GM13976 (cell line): Measurements from ENCODE around the gene MST1.

Experiments used
- DNase-seq: peaks from one replicate; pipeline ENCODE4 v3.0.0; 2012; ENCODE audit warnings: low spot score
- CTCF ChIP-seq: IDR thresholded peaks from 2 replicates; pipeline ENCODE4 v1.5.1; 2012; ENCODE audit warnings: borderline replicate concordance, mild to moderate bottlenecking; ENCODE audit not compliant: insufficient read depth; ENCODE audit errors: extremely low read depth, missing control alignments, control extremely low read depth
- in situ Hi-C: fragments of 300-500 bp; cut with MboI; formaldehyde crosslinking; loops from one replicate; pipeline ENCODE4 v1.12.0; 2022; ENCODE audit warnings: low sequenced_read_pairs, mixed read lengths, inconsistent platforms; ENCODE audit not compliant: unreplicated experiment

MST1 gene

GRCh38 chr3:49713336-49714105, 24.2 kb upstream of the MST1 start:
- TF ChIP-seq CTCF: no peak
- DNase-seq: no peak
- in situ Hi-C loops: no loop called here

- in situ Hi-C loops: no loop called here
- no peak for DNase-seq
- no peak for TF ChIP-seq CTCF
These were observed 23.5 kb upstream of the MST1 start for GRCh38 chr3:49712631-49713317.

GRCh38 chr3:49712166-49712565, 22.9 kb upstream of the MST1 start:
- no peak for TF ChIP-seq CTCF
- in situ Hi-C loops: no loop called here
- DNase-seq: no peak

DNA sequence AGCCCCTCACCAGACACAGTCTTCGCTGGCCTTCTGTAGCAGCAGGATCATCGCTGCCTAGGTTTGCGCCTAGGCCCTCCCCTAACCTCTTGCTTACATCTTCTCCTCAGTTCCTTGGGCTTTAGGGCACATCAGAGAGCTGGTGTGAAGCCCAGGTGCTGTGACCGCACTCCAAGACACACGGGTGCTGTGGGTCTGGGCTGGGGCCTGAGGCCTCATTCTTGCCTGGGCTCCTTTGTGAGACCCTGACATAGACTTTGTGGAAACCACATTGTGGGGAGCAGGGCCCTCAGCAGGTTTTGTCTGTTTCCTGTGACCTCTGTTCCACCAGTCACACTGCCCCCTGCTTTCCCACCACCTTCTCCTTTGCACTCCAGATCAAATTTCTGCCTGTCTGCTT, 22.2 kb upstream of the MST1 start:
- in situ Hi-C loops: no loop called here
- no peak for DNase-seq
- TF ChIP-seq CTCF: no peak

GRCh38 chr3:49709852-49710251, 20.6 kb upstream of the MST1 start:
- no peak for TF ChIP-seq CTCF
- DNase-seq: no peak
- in situ Hi-C loops: no loop called here

DNA sequence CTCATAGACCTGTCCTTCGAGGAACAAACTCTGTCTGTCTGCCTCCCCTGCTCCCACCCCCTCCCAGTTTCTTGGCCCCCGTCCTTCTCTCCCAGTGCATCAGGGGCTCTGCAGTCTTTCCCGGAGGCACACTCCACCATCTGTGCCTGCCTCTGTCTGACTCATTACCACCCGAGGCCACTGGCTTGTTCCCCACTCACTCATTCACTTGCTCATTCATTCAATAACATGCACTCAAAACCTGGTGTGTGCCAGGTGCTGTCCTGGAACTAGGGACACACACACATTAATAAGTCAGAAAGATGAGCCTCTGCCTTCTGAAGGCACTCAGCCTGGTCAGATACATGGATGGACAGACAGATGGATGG, 17.8 kb upstream of the MST1 start:
- no peak for TF ChIP-seq CTCF
- DNase-seq: no peak
- in situ Hi-C loops: no loop called here
